ENCODE results near the gene MRC1.

MRC1 gene

GRCh38 chr10:17821893-17822292 lies 12.7 kb downstream of the MRC1 start:
- TF ChIP-seq CTCF (IDR thresholded peaks at IDR 0.05; ENCODE audit: unreplicated experiment in 3 of 3) = no peak
- Mint-ChIP-seq H3K27ac (no peak overlapping the region), H3K4me3 (no peak overlapping the region), H3K4me1 (no peaks in the 10 kb centered on the region), H3K36me3 (ENCODE audit: low read depth) (no peaks in the 10 kb centered on the region), H3K27me3 (ENCODE audit: low read depth) (peaks cover 4% of the 10 kb centered on the region), H3K9me3 (no peaks in the 10 kb centered on the region)

- Mint-ChIP-seq H3K4me3 (no peak overlapping the region), H3K27ac (no peak overlapping the region), H3K9me3 (no peaks in the 10 kb centered on the region), H3K36me3 (ENCODE audit: low read depth) (no peaks in the 10 kb centered on the region), H3K4me1 (no peaks in the 10 kb centered on the region), H3K27me3 (ENCODE audit: low read depth) (no peaks in the 10 kb centered on the region)
- no peak for TF ChIP-seq CTCF (IDR thresholded peaks at IDR 0.05; ENCODE audit: unreplicated experiment in 3 of 3)
These were observed 22.2 kb downstream of the MRC1 start for GRCh38 chr10:17831341-17831740.

- TF ChIP-seq CTCF (IDR thresholded peaks at IDR 0.05; ENCODE audit: unreplicated experiment in 3 of 3) = no peak
- no peak overlapping the region for H3K4me3 Mint-ChIP-seq
- no peaks in the 10 kb centered on the region for H3K9me3 Mint-ChIP-seq
- no peaks in the 10 kb centered on the region for H3K27me3 Mint-ChIP-seq (ENCODE audit: low read depth)
- no peaks in the 10 kb centered on the region for H3K36me3 Mint-ChIP-seq (ENCODE audit: low read depth)
- H3K4me1 Mint-ChIP-seq = no peaks in the 10 kb centered on the region
- H3K27ac Mint-ChIP-seq = peak overlapping the region in 2 of 3 experiments; percentile 59 to 95
These were observed 22.7 kb downstream of the MRC1 start for GRCh38 chr10:17831896-17832295.

GRCh38 chr10:17833656-17834055 lies 24.5 kb downstream of the MRC1 start:
- Mint-ChIP-seq H3K9me3 (no peaks in the 10 kb centered on the region), H3K27me3 (ENCODE audit: low read depth) (peaks cover 4% of the 10 kb centered on the region), H3K36me3 (ENCODE audit: low read depth) (no peaks in the 10 kb centered on the region), H3K4me3 (no peak overlapping the region), H3K27ac (no peak overlapping the region), H3K4me1 (no peaks in the 10 kb centered on the region)
- TF ChIP-seq CTCF (IDR thresholded peaks at IDR 0.05; ENCODE audit: unreplicated experiment in 3 of 3) = no peak

- Mint-ChIP-seq H3K4me1 (no peaks in the 10 kb centered on the region), H3K4me3 (no peak overlapping the region), H3K36me3 (ENCODE audit: low read depth) (no peaks in the 10 kb centered on the region), H3K27me3 (ENCODE audit: low read depth) (peaks cover 4% of the 10 kb centered on the region), H3K27ac (no peak overlapping the region), H3K9me3 (no peaks in the 10 kb centered on the region)
- no peak for TF ChIP-seq CTCF (IDR thresholded peaks at IDR 0.05; ENCODE audit: unreplicated experiment in 3 of 3)
These were observed 26.5 kb downstream of the MRC1 start for GRCh38 chr10:17835688-17836087.

- no peaks in the 10 kb centered on the region for H3K9me3 Mint-ChIP-seq
- H3K27ac Mint-ChIP-seq = no peak overlapping the region
- peaks cover 4% of the 10 kb centered on the region for H3K27me3 Mint-ChIP-seq (ENCODE audit: low read depth)
- H3K36me3 Mint-ChIP-seq (ENCODE audit: low read depth) = no peaks in the 10 kb centered on the region
- no peaks in the 10 kb centered on the region for H3K4me1 Mint-ChIP-seq
- no peak for TF ChIP-seq CTCF (IDR thresholded peaks at IDR 0.05; ENCODE audit: unreplicated experiment in 3 of 3)
- no peak overlapping the region for H3K4me3 Mint-ChIP-seq
These were observed 27.8 kb downstream of the MRC1 start for GRCh38 chr10:17836942-17837341.

Data from nephron (organoid).